Stimulated activated naive B cell treated with anti-CD40 and anti-IgM and Interleukin-4, amounts not matched to agents 10 μg/mL and 1 μg/mL and 100 μg/mL, for 72 hours (primary cell): Measurements from ENCODE around the gene DOK6.

Source experiments
- ATAC-seq, 2 donors: fragments of 150-1000 bp; cut with Tn5 transposase; replicated peaks; 2 replicates each; pipeline ENCODE4 v1.10.0; 2021; ENCODE audit warnings: moderate library complexity in 1 of 2
- DNase-seq: peaks from one replicate; pipeline ENCODE4 v3.0.0; 2021
- H3K27ac Mint-ChIP-seq: one replicate; pipeline ENCODE4 v1.8.0; 2022; ENCODE audit warnings: mild to moderate bottlenecking, mixed read lengths
- H3K27me3 Mint-ChIP-seq, 2 donors: one replicate each; pipeline ENCODE4 v1.8.0; 2022; ENCODE audit warnings: mixed read lengths in 2 of 2
- H3K36me3 Mint-ChIP-seq, 2 donors: one replicate each; pipeline ENCODE4 v1.8.0; 2022; ENCODE audit warnings: mixed read lengths in 2 of 2, mild to moderate bottlenecking in 1 of 2
- H3K4me1 Mint-ChIP-seq, 2 donors: one replicate each; pipeline ENCODE4 v1.8.0; 2022; ENCODE audit warnings: mixed read lengths in 2 of 2, mild to moderate bottlenecking in 1 of 2
- H3K4me3 Mint-ChIP-seq, 2 donors: one replicate each; pipeline ENCODE4 v1.8.0; 2022; ENCODE audit warnings: mild to moderate bottlenecking in 2 of 2, mixed read lengths in 2 of 2, moderate library complexity in 1 of 2
- H3K9me3 Mint-ChIP-seq, 2 donors: one replicate each; pipeline ENCODE4 v1.8.0; 2022; ENCODE audit warnings: mixed read lengths in 2 of 2, mild to moderate bottlenecking in 1 of 2

The DOK6 gene

GRCh38 chr18:69680123-69680522 lies 279.4 kb downstream of the DOK6 start:
- ATAC-seq (no peak), DNase-seq (no peak)
- Mint-ChIP-seq H3K36me3 (no peaks in the 10 kb centered on the region), H3K27ac (no peak overlapping the region), H3K27me3 (no peaks in the 10 kb centered on the region), H3K9me3 (peaks cover 0 to 1% of the 10 kb centered on the region in 2 donors), H3K4me1 (no peaks in the 10 kb centered on the region), H3K4me3 (no peak overlapping the region)

- no peak for DNase-seq
- no peak overlapping the region for H3K4me3 Mint-ChIP-seq
- no peaks in the 10 kb centered on the region for H3K36me3 Mint-ChIP-seq
- H3K27ac Mint-ChIP-seq = no peak overlapping the region
- H3K27me3 Mint-ChIP-seq = no peaks in the 10 kb centered on the region
- H3K4me1 Mint-ChIP-seq = no peaks in the 10 kb centered on the region
- H3K9me3 Mint-ChIP-seq = peaks cover 0 to 1% of the 10 kb centered on the region in 2 donors
- no peak for ATAC-seq
These were observed 282.5 kb downstream of the DOK6 start for GRCh38 chr18:69683176-69683575.

GRCh38 chr18:69684789-69685188 lies 284.1 kb downstream of the DOK6 start:
- H3K4me3 Mint-ChIP-seq = no peak overlapping the region
- ATAC-seq (no peak), DNase-seq (no peak)
- no peaks in the 10 kb centered on the region for H3K36me3 Mint-ChIP-seq
- no peak overlapping the region for H3K27ac Mint-ChIP-seq
- H3K27me3 Mint-ChIP-seq = no peaks in the 10 kb centered on the region
- H3K4me1 Mint-ChIP-seq = no peaks in the 10 kb centered on the region
- H3K9me3 Mint-ChIP-seq = peaks cover 0 to 1% of the 10 kb centered on the region in 2 donors

GRCh38 chr18:69686861-69687260 lies 286.2 kb downstream of the DOK6 start:
- Mint-ChIP-seq H3K36me3 (no peaks in the 10 kb centered on the region), H3K9me3 (peaks cover 0 to 1% of the 10 kb centered on the region in 2 donors), H3K27me3 (no peaks in the 10 kb centered on the region), H3K4me1 (no peaks in the 10 kb centered on the region), H3K4me3 (no peak overlapping the region), H3K27ac (no peak overlapping the region)
- no peak for ATAC-seq
- DNase-seq = no peak

- no peaks in the 10 kb centered on the region for H3K36me3 Mint-ChIP-seq
- no peaks in the 10 kb centered on the region for H3K4me1 Mint-ChIP-seq
- no peak overlapping the region for H3K4me3 Mint-ChIP-seq
- no peak overlapping the region for H3K27ac Mint-ChIP-seq
- H3K9me3 Mint-ChIP-seq = peaks cover 2 to 3% of the 10 kb centered on the region in 2 donors
- H3K27me3 Mint-ChIP-seq = no peaks in the 10 kb centered on the region
- ATAC-seq = no peak
- no peak for DNase-seq
These were observed 288.6 kb downstream of the DOK6 start for GRCh38 chr18:69689121-69689759.

GRCh38 chr18:69691008-69691760 lies 290.5 kb downstream of the DOK6 start:
- Mint-ChIP-seq H3K9me3 (peaks cover 2 to 3% of the 10 kb centered on the region in 2 donors), H3K27me3 (no peaks in the 10 kb centered on the region), H3K4me3 (no peak overlapping the region), H3K4me1 (no peaks in the 10 kb centered on the region), H3K27ac (no peak overlapping the region), H3K36me3 (no peaks in the 10 kb centered on the region)
- DNase-seq = no peak
- peak; percentile 33 to 54 for ATAC-seq

GRCh38 chr18:69697069-69697468 lies 296.4 kb downstream of the DOK6 start:
- DNase-seq = no peak
- Mint-ChIP-seq H3K4me3 (no peak overlapping the region), H3K27me3 (no peaks in the 10 kb centered on the region), H3K36me3 (no peaks in the 10 kb centered on the region), H3K9me3 (peaks cover 2 to 3% of the 10 kb centered on the region in 2 donors), H3K27ac (no peak overlapping the region), H3K4me1 (no peaks in the 10 kb centered on the region)
- no peak for ATAC-seq

- H3K4me1 Mint-ChIP-seq = no peaks in the 10 kb centered on the region
- H3K27me3 Mint-ChIP-seq = no peaks in the 10 kb centered on the region
- no peaks in the 10 kb centered on the region for H3K36me3 Mint-ChIP-seq
These were observed 297.0 kb downstream of the DOK6 start for GRCh38 chr18:69697689-69698088.

GRCh38 chr18:69701305-69701704 lies 300.6 kb downstream of the DOK6 start:
- no peaks in the 10 kb centered on the region for H3K27me3 Mint-ChIP-seq
- no peaks in the 10 kb centered on the region for H3K4me1 Mint-ChIP-seq
- DNase-seq (no peak), ATAC-seq (no peak)
- no peaks in the 10 kb centered on the region for H3K36me3 Mint-ChIP-seq
- H3K9me3 Mint-ChIP-seq = no peaks in the 10 kb centered on the region
- H3K4me3 Mint-ChIP-seq = no peak overlapping the region
- H3K27ac Mint-ChIP-seq = no peak overlapping the region

More at GRCh38 chr18:69697689-69698088, 297.0 kb downstream of the DOK6 start:
- ATAC-seq (no peak), DNase-seq (no peak)
- no peak overlapping the region for H3K4me3 Mint-ChIP-seq
- no peak overlapping the region for H3K27ac Mint-ChIP-seq
- peaks cover 2 to 3% of the 10 kb centered on the region in 2 donors for H3K9me3 Mint-ChIP-seq

GRCh38 chr18:69703461-69703860 lies 302.8 kb downstream of the DOK6 start:
- no peak overlapping the region for H3K27ac Mint-ChIP-seq
- H3K4me1 Mint-ChIP-seq = no peaks in the 10 kb centered on the region
- H3K4me3 Mint-ChIP-seq = no peak overlapping the region
- DNase-seq (no peak), ATAC-seq (no peak)
- H3K36me3 Mint-ChIP-seq = no peaks in the 10 kb centered on the region
- H3K9me3 Mint-ChIP-seq = no peaks in the 10 kb centered on the region
- H3K27me3 Mint-ChIP-seq = no peaks in the 10 kb centered on the region

GRCh38 chr18:69705987-69706386 lies 305.3 kb downstream of the DOK6 start:
- ATAC-seq = no peak
- Mint-ChIP-seq H3K4me3 (no peak overlapping the region), H3K4me1 (no peaks in the 10 kb centered on the region), H3K27me3 (no peaks in the 10 kb centered on the region), H3K9me3 (no peaks in the 10 kb centered on the region), H3K36me3 (no peaks in the 10 kb centered on the region), H3K27ac (no peak overlapping the region)
- DNase-seq = no peak

GRCh38 chr18:69708844-69709243 lies 308.2 kb downstream of the DOK6 start:
- Mint-ChIP-seq H3K27me3 (no peaks in the 10 kb centered on the region), H3K4me3 (no peak overlapping the region), H3K36me3 (no peaks in the 10 kb centered on the region), H3K4me1 (no peaks in the 10 kb centered on the region), H3K27ac (no peak overlapping the region), H3K9me3 (no peaks in the 10 kb centered on the region)
- DNase-seq (no peak), ATAC-seq (no peak)

- Mint-ChIP-seq H3K4me1 (no peaks in the 10 kb centered on the region), H3K27ac (no peak overlapping the region), H3K36me3 (peaks cover 0 to 4% of the 10 kb centered on the region in 2 donors), H3K27me3 (no peaks in the 10 kb centered on the region), H3K9me3 (peaks cover 5 to 12% of the 10 kb centered on the region in 2 donors), H3K4me3 (no peak overlapping the region)
- DNase-seq = no peak
- no peak for ATAC-seq
These were observed 314.6 kb downstream of the DOK6 start for GRCh38 chr18:69715191-69715795.

GRCh38 chr18:69717586-69717985 lies 316.9 kb downstream of the DOK6 start:
- H3K9me3 Mint-ChIP-seq = peaks cover 5 to 12% of the 10 kb centered on the region in 2 donors
- no peaks in the 10 kb centered on the region for H3K27me3 Mint-ChIP-seq
- no peaks in the 10 kb centered on the region for H3K4me1 Mint-ChIP-seq
- no peak overlapping the region for H3K27ac Mint-ChIP-seq
- no peak overlapping the region for H3K4me3 Mint-ChIP-seq
- ATAC-seq (no peak), DNase-seq (no peak)
- H3K36me3 Mint-ChIP-seq = peaks cover 0 to 4% of the 10 kb centered on the region in 2 donors
